H1 (cell line): Measurements from ENCODE around the gene AMHR2.

Experiments used
- GABPA ChIP-seq: IDR thresholded peaks from 2 replicates; pipeline ENCODE4 v1.6.1; 2011; ENCODE audit warnings: mild to moderate bottlenecking, low read length, moderate library complexity, borderline replicate concordance; ENCODE audit not compliant: insufficient read depth
- RNF2 ChIP-seq: fragments of 200-900, 300-1000 bp; sonication (generic); IDR thresholded peaks from 2 replicates; pipeline ENCODE4 v1.7.1; 2016; ENCODE audit warnings: borderline replicate concordance, low read depth, mild to moderate bottlenecking, antibody characterized with exemption, low read length; ENCODE audit not compliant: poor library complexity, severe bottlenecking; ENCODE audit errors: missing control alignments
- TF ChIP-seq, protein P1 (sequence below), 3 experiments: IDR thresholded peaks; 1 replicate in 2 of 3; 2 replicates in 1 of 3; pipeline versions ENCODE4 v1.5.1 to v1.6.1; 2011; ENCODE audit warnings: low read length in 3 of 3, mild to moderate bottlenecking in 3 of 3, inconsistent platforms in 2 of 3, low read depth in 1 of 3, moderate library complexity in 1 of 3; ENCODE audit not compliant: insufficient read depth in 1 of 3; ENCODE audit errors: control extremely low read depth in 1 of 3

DNA sequence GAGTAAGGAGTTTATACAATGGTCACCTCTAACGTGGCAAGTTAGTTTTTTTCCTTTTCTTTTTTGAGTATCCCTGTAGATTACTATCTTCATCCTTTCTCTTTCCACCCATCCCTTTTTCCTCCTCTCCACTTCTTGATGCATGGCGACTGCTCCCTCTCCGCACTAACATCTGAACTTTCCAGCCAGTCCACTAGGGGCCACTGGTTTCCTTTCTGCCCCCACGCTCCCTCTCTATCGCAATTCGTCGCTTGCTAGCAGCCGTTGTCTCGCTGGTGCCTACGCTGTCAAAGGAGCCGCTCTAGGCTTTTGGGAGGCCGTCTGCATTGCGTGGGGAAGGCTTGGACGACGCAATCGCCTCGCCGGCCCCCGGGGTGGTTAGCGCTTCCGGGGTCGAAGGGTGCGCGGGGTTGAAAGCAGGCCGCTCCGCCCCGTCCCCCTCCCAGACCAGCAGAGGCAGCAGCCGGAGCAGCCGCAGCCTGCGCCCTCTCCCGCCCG lies 28.1 kb downstream of the AMHR2 start, which contains the start of gene PCBP2:
- no peak for TF ChIP-seq RNF2
- TF ChIP-seq GABPA, result peak; percentile 90; the same call in 1 of the 2 replicates
- TF ChIP-seq, protein P1, sequence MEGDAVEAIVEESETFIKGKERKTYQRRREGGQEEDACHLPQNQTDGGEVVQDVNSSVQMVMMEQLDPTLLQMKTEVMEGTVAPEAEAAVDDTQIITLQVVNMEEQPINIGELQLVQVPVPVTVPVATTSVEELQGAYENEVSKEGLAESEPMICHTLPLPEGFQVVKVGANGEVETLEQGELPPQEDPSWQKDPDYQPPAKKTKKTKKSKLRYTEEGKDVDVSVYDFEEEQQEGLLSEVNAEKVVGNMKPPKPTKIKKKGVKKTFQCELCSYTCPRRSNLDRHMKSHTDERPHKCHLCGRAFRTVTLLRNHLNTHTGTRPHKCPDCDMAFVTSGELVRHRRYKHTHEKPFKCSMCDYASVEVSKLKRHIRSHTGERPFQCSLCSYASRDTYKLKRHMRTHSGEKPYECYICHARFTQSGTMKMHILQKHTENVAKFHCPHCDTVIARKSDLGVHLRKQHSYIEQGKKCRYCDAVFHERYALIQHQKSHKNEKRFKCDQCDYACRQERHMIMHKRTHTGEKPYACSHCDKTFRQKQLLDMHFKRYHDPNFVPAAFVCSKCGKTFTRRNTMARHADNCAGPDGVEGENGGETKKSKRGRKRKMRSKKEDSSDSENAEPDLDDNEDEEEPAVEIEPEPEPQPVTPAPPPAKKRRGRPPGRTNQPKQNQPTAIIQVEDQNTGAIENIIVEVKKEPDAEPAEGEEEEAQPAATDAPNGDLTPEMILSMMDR (IDR thresholded peaks at IDR 0.05; ENCODE audit: control extremely low read depth in 1 of 3, insufficient read depth in 1 of 3, low read depth in 1 of 3, low read length in 3 of 3), result peak; percentile 72 to 94 (median 85)
